ENCODE data around the gene LRRN3. TPM values are rescaled to one million over a fixed set of nuclear protein-coding genes. Genes with fewer than 3 reads are reported as not detected.

LRRN3 gene
- total RNA-seq, 6 donors from 2014 or later, result 0.89 to 5.4 (median 2.6) TPM; not detected in 1

DNA sequence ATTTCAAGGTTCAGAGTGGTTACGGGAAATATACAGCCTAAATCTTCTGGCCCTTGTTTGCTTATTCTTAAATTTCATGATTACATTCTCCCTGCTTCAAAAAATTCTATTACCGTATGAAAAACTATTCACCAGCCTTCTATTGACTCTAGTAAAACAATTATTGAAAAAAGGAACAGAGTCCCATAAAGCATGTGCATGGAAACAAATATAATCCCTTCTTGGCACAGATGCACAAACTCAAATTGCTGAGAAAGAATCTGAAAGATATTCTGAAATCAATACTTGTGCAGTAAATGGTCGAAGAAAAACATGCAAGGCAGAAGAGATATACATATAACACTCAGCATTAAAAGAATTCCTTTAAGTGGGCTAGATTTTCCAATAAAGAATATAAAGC lies 83.6 kb downstream of the LRRN3 start:
- Histone ChIP-seq H3K9me3 (no peaks in the 10 kb centered on the region), H3K36me3 (no peaks in the 10 kb centered on the region), H3K27ac (no peak overlapping the region), H3K4me3 (no peak overlapping the region), H3K4me1 (no peaks in the 10 kb centered on the region), H3K27me3 (no peaks in the 10 kb centered on the region)
- ATAC-seq (ENCODE audit: low FRiP score in 2 of 2) (no peak), DNase-seq (no peak)
- TF ChIP-seq POLR2AphosphoS5 (IDR thresholded peaks at IDR 0.05), result no peak
- TF ChIP-seq CTCF (IDR thresholded peaks at IDR 0.05), result no peak
- no peak for TF ChIP-seq EP300 (IDR thresholded peaks at IDR 0.05)
- WGBS, 2 donors, result 86% methylated on average over 3 of the region's 3 CpGs

Data from upper lobe of left lung (tissue), 6 donors.